ENCODE results near the gene KLRC4.

KLRC4 gene

GRCh38 chr12:10368206-10369171 is 41.1 kb downstream of the KLRC4 start:
- TF ChIP-seq TAF1 (IDR thresholded peaks at IDR 0.05; ENCODE audit: borderline replicate concordance, insufficient read depth, low read length) (no peak), SIN3A (IDR thresholded peaks at IDR 0.05; ENCODE audit: borderline replicate concordance, insufficient read depth, low read length) (no peak), POLR2AphosphoS5 (IDR thresholded peaks at IDR 0.05; ENCODE audit: low read depth, low read length) (no peak), FOXP2 (optimal IDR thresholded peaks at IDR 0.05; ENCODE audit: borderline replicate concordance, extremely low read depth, extremely low read length, insufficient read depth) (no peak)
- TF ChIP-seq, protein P1, sequence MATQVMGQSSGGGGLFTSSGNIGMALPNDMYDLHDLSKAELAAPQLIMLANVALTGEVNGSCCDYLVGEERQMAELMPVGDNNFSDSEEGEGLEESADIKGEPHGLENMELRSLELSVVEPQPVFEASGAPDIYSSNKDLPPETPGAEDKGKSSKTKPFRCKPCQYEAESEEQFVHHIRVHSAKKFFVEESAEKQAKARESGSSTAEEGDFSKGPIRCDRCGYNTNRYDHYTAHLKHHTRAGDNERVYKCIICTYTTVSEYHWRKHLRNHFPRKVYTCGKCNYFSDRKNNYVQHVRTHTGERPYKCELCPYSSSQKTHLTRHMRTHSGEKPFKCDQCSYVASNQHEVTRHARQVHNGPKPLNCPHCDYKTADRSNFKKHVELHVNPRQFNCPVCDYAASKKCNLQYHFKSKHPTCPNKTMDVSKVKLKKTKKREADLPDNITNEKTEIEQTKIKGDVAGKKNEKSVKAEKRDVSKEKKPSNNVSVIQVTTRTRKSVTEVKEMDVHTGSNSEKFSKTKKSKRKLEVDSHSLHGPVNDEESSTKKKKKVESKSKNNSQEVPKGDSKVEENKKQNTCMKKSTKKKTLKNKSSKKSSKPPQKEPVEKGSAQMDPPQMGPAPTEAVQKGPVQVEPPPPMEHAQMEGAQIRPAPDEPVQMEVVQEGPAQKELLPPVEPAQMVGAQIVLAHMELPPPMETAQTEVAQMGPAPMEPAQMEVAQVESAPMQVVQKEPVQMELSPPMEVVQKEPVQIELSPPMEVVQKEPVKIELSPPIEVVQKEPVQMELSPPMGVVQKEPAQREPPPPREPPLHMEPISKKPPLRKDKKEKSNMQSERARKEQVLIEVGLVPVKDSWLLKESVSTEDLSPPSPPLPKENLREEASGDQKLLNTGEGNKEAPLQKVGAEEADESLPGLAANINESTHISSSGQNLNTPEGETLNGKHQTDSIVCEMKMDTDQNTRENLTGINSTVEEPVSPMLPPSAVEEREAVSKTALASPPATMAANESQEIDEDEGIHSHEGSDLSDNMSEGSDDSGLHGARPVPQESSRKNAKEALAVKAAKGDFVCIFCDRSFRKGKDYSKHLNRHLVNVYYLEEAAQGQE (IDR thresholded peaks at IDR 0.05; ENCODE audit: insufficient read depth in 1 of 2, low read depth in 2 of 2, low read length in 2 of 2): no peak

GRCh38 chr12:10366875-10367274 is 42.7 kb downstream of the KLRC4 start:
- TF ChIP-seq, protein P1 (IDR thresholded peaks at IDR 0.05; ENCODE audit: insufficient read depth in 1 of 2, low read depth in 2 of 2, low read length in 2 of 2): no peak
- TF ChIP-seq TAF1 (IDR thresholded peaks at IDR 0.05; ENCODE audit: borderline replicate concordance, insufficient read depth, low read length) (no peak), FOXP2 (optimal IDR thresholded peaks at IDR 0.05; ENCODE audit: borderline replicate concordance, extremely low read depth, extremely low read length, insufficient read depth) (no peak), POLR2AphosphoS5 (IDR thresholded peaks at IDR 0.05; ENCODE audit: low read depth, low read length) (no peak), SIN3A (IDR thresholded peaks at IDR 0.05; ENCODE audit: borderline replicate concordance, insufficient read depth, low read length) (no peak)

GRCh38 chr12:10365696-10366405 is 43.7 kb downstream of the KLRC4 start:
- TF ChIP-seq POLR2AphosphoS5 (IDR thresholded peaks at IDR 0.05; ENCODE audit: low read depth, low read length) (no peak), FOXP2 (optimal IDR thresholded peaks at IDR 0.05; ENCODE audit: borderline replicate concordance, extremely low read depth, extremely low read length, insufficient read depth) (no peak), TAF1 (IDR thresholded peaks at IDR 0.05; ENCODE audit: borderline replicate concordance, insufficient read depth, low read length) (no peak), SIN3A (IDR thresholded peaks at IDR 0.05; ENCODE audit: borderline replicate concordance, insufficient read depth, low read length) (no peak)
- TF ChIP-seq, protein P1 (IDR thresholded peaks at IDR 0.05; ENCODE audit: insufficient read depth in 1 of 2, low read depth in 2 of 2, low read length in 2 of 2): no peak

- TF ChIP-seq FOXP2 (optimal IDR thresholded peaks at IDR 0.05; ENCODE audit: borderline replicate concordance, extremely low read depth, extremely low read length, insufficient read depth): no peak
- no peak for TF ChIP-seq TAF1 (IDR thresholded peaks at IDR 0.05; ENCODE audit: borderline replicate concordance, insufficient read depth, low read length)
- TF ChIP-seq, protein P1 (IDR thresholded peaks at IDR 0.05; ENCODE audit: insufficient read depth in 1 of 2, low read depth in 2 of 2, low read length in 2 of 2): no peak
- TF ChIP-seq SIN3A (IDR thresholded peaks at IDR 0.05; ENCODE audit: borderline replicate concordance, insufficient read depth, low read length): no peak
- TF ChIP-seq POLR2AphosphoS5 (IDR thresholded peaks at IDR 0.05; ENCODE audit: low read depth, low read length): no peak
These were observed 44.5 kb downstream of the KLRC4 start for GRCh38 chr12:10364815-10365622.

Data from PFSK-1 (cell line).